Measurements from ENCODE around the gene EPOP.

The EPOP gene

GRCh38 chr17:38717139-38717745 lies 42.5 kb upstream of the EPOP start:
- no peak for TF ChIP-seq CTCF (IDR thresholded peaks at IDR 0.05)
- Histone ChIP-seq H3K27me3 (no peaks in the 10 kb centered on the region), H3K9me3 (no peaks in the 10 kb centered on the region), H3K27ac (no peak overlapping the region), H3K36me3 (peaks cover 96% of the 10 kb centered on the region), H3K4me3 (ENCODE audit: low read depth in 1 of 2, low read length in 1 of 2) (no peak overlapping the region), H3K4me1 (ENCODE audit: control insufficient read depth in 1 of 2, insufficient read depth in 1 of 2, low read depth in 1 of 2, low read length in 1 of 2) (no peaks in the 10 kb centered on the region)

- no peak for TF ChIP-seq CTCF (IDR thresholded peaks at IDR 0.05)
- no peaks in the 10 kb centered on the region for H3K27me3 ChIP-seq
- H3K36me3 ChIP-seq = peaks cover 96% of the 10 kb centered on the region
- H3K27ac ChIP-seq = no peak overlapping the region
- no peaks in the 10 kb centered on the region for H3K4me1 ChIP-seq (ENCODE audit: control insufficient read depth in 1 of 2, insufficient read depth in 1 of 2, low read depth in 1 of 2, low read length in 1 of 2)
- H3K9me3 ChIP-seq = no peaks in the 10 kb centered on the region
- H3K4me3 ChIP-seq (ENCODE audit: low read depth in 1 of 2, low read length in 1 of 2) = no peak overlapping the region
Observed at GRCh38 chr17:38716368-38717005, 41.7 kb upstream of the EPOP start.

- Histone ChIP-seq H3K27me3 (no peaks in the 10 kb centered on the region), H3K4me1 (ENCODE audit: control insufficient read depth in 1 of 2, insufficient read depth in 1 of 2, low read depth in 1 of 2, low read length in 1 of 2) (no peaks in the 10 kb centered on the region), H3K4me3 (ENCODE audit: low read depth in 1 of 2, low read length in 1 of 2) (no peak overlapping the region)
Observed at GRCh38 chr17:38715216-38715943, 40.6 kb upstream of the EPOP start.

GRCh38 chr17:38713456-38714075 lies 38.8 kb upstream of the EPOP start:
- no peak for TF ChIP-seq CTCF (IDR thresholded peaks at IDR 0.05)
- no peaks in the 10 kb centered on the region for H3K27me3 ChIP-seq
- no peaks in the 10 kb centered on the region for H3K9me3 ChIP-seq
- no peak overlapping the region for H3K4me3 ChIP-seq (ENCODE audit: low read depth in 1 of 2, low read length in 1 of 2)
- H3K27ac ChIP-seq = no peak overlapping the region
- no peaks in the 10 kb centered on the region for H3K4me1 ChIP-seq (ENCODE audit: control insufficient read depth in 1 of 2, insufficient read depth in 1 of 2, low read depth in 1 of 2, low read length in 1 of 2)
- peaks cover 91% of the 10 kb centered on the region for H3K36me3 ChIP-seq

More at GRCh38 chr17:38715216-38715943, 40.6 kb upstream of the EPOP start:
- Histone ChIP-seq H3K9me3 (no peaks in the 10 kb centered on the region), H3K36me3 (peaks cover 92% of the 10 kb centered on the region), H3K27ac (no peak overlapping the region)
- no peak for TF ChIP-seq CTCF (IDR thresholded peaks at IDR 0.05)

GRCh38 chr17:38712593-38712992 lies 37.8 kb upstream of the EPOP start:
- Histone ChIP-seq H3K4me3 (ENCODE audit: low read depth in 1 of 2, low read length in 1 of 2) (no peak overlapping the region), H3K27ac (no peak overlapping the region), H3K27me3 (no peaks in the 10 kb centered on the region), H3K4me1 (ENCODE audit: control insufficient read depth in 1 of 2, insufficient read depth in 1 of 2, low read depth in 1 of 2, low read length in 1 of 2) (no peaks in the 10 kb centered on the region), H3K9me3 (no peaks in the 10 kb centered on the region), H3K36me3 (peaks cover 83% of the 10 kb centered on the region)
- TF ChIP-seq CTCF (IDR thresholded peaks at IDR 0.05) = no peak
